GM18502 (cell line): ENCODE measurements around the gene ZNF532.
"Not testable (repeated sequence)": the region's sequence is repeated elsewhere in the genome, so short reads cannot be mapped to it uniquely, and the experiment has no call there.

Experiments used
- ATAC-seq: cut with Tn5 transposase; IDR thresholded peaks from one replicate; pipeline ENCODE4 v1.9.1; 2021; ENCODE audit warnings: mild to moderate bottlenecking; ENCODE audit not compliant: unreplicated experiment, poor library complexity

ZNF532 gene

DNA sequence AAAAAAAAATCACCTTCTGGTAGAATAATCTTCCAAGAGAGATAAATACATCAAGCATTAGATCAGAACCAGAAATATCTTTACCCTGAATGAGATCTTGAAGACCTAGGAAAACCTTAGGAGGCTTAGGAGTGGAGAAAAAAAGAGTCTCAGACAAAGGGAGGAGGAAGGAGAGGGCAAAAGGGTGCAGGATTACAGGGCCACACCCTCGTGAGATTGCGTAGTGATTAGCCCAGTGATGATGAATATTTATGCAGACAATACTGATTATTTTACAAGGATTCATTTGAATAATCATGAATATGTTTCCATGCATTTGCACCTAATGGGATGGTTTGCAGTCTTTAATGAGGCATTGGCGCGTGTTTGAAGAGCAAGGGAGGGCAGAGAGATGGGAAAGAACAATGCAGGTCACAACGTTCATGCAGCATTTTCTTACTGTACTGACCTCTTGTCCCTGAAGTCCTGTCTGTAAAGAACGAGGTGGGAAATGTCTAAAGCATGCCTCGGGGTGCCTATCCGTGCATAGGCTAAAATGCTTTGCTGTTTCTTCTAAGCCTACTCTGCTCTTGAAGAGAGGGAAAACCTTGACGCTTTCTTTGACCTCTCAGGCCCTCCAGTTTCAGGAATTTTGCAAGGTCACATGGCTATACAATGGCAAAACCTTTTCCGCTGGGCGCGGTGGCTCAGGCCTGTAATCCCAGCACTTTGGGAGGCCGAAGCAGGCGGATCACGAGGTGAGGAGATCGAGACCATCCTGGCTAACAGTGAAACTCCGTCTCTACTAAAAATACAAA is 18.6 kb upstream of the ZNF532 start:
- ATAC-seq: no peak

- no peak for ATAC-seq
Measured at GRCh38 chr18:58847383-58848071, 17.1 kb upstream of the ZNF532 start.

DNA sequence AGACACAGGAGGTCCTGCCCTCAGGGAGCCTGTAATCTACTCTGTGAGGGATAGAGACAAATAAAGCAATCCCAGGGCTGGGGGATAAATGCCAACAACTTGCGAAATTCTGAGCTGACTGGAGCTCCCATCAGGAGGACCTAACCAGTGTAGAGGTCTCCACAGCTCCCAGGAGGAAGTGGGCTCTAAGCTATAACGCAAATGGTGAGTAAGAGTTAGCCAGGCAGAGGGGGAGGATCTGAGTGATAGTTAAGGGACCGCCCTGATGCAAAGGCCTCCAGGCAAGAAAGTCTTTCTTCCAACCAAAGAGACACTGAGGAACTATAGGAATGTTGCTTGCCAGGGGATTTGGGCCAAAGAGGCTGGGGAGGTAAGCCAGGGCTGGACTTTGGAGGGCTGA is 16.0 kb upstream of the ZNF532 start:
- ATAC-seq: no peak

DNA sequence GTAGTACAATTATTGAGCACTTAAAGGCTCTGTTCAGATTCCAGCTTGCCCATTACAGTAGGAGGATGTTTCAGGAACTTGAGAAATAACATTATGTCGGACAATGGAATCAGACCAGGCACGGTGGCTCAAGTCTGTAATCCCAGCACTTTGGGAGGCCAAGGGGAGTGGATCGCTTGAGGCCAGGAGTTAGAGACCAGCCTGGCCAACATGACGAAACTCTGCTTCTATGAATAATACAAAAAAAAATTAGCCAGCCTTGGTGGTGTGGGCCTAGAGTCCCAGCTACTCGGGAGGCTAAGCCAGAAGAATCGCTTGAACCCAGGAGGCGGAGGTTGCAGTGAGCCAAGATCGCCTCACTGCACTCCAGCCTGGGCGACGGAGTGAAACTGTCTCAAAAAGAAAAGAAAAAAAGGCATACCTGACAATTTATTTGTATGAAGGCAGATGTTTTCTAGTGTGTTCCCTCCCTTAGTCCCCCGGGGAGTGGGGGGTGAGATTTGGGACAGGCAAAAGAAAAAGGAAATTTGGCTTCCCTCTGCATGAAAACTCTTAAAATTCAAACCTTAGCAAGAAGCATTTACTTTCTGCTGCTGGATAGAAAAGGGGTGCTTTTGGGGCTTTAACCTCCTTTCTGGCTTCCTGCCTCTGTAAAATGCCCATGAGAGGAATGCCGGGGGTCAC is 13.7 kb upstream of the ZNF532 start:
- no peak for ATAC-seq

- no peak for ATAC-seq
Measured at GRCh38 chr18:58851856-58852255, 12.8 kb upstream of the ZNF532 start.

DNA sequence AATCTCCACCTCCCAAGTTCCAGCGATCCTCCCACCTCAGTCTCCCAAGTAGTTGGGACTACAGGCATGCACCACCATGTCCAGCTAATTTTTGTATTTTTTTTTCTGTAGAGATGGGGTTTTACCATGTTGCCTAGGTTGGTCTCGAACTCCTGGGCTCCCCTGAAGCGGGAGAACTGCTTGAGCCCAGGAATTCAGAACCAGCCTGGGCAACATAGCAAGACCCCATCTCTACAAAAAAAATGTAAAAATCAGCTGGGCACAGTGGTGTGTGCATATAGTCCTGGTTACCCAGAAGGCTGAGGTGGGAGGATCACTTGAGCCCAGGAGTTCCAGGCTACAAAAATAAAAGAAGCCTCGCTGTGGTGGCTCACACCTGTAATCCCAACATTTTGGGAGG is 12.0 kb upstream of the ZNF532 start:
- no peak for ATAC-seq

DNA sequence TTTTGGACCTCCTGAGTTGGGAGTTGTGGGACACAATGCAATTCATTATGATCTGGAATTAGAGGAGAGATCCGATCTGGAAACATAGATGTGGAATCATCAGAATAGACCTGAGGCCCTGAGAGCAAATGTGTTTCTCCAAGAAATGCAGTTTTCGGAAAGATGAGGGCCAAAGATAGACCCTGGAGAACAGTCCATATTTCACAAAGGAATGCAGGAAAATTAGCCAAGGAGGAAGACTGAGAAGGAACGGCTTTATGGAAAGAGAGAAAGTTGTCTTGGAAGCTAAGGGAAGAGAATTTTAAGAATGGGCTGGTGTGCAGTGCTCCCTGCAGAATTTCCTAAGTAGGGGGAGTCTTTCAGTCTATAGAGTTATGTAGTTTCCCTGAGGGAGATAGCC is 11.1 kb upstream of the ZNF532 start:
- no peak for ATAC-seq

GRCh38 chr18:58855521-58855920 is 9.2 kb upstream of the ZNF532 start:
- not testable (repeated sequence) for ATAC-seq

DNA sequence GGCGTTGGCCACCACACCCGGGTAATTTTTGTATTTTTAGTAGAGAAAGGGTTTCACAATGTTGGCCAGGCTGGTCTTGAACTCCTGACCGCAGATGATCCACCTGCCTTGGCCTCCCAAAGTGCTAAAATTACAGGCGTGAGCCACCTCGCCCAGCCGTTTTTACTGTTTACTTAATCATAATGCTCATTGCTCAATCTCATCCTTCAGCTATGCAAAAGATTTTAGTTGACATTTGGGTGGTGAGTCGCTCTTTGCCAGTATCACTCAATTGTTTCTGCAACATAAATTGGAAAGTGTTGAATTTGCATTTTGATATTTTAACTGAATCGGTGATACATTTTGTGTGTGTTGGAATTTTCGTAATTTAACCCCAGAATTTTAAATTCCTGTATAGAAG is 7.8 kb upstream of the ZNF532 start:
- ATAC-seq: no peak

DNA sequence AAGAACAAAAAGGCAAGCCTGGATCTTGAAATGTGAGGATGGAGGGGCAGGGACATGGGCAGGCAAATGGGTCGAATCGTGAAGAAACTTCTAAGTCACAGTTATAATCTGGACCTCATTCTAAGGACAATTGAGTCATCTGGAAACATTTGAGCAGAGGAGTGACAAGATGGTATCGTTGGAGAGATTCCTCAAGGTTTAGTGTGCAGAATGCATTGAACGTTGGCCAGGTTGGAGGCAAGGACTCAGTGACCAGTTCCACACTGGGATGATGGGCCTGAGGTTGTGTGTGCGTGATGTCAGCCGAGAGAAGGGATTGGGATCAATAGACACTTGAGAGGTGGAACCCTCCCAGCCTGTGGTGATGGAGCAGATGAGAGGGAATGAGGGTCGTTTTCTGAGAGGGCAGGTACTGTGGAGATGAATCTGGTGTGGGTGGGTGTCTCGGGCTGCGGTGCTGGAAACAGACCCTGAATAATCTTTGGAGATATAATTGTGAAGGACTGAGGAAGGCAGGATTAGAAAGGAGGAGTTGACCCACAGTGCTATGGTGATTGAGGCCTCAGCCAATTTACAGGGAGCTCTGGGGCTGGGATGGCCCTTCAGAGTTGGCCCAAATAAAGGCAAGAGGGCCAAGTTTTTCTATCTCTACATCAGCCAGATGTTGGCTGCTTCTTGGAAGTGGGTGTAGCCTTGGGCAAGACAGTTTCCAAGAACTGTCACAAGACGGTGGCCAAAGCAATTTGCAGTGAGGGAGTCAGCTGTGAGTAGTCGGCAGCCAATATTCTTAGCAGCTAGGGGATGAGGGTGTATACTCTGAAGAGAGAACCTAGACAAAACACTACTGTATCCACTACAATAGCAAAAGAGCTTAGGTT is 5.8 kb upstream of the ZNF532 start:
- ATAC-seq: no peak

DNA sequence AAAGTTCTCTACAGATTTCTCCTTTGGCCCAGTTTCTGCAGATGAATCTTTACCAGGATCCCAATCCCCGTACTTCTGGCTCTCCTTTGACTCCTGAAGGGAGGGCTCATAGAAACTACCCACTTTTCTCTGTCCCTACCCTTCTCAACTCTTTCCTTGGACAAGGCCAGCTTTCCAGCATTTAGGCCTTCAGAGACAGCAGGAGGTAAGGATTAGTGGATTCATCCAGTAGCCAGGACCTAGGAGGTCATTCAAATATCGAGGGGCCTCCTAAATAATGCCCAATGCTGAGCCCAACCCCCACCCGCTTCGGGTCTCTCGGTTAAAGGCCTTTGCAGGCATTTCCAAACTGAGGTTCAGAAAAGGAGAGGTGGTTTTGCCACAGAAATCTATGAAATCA is 4.8 kb upstream of the ZNF532 start:
- no peak for ATAC-seq

DNA sequence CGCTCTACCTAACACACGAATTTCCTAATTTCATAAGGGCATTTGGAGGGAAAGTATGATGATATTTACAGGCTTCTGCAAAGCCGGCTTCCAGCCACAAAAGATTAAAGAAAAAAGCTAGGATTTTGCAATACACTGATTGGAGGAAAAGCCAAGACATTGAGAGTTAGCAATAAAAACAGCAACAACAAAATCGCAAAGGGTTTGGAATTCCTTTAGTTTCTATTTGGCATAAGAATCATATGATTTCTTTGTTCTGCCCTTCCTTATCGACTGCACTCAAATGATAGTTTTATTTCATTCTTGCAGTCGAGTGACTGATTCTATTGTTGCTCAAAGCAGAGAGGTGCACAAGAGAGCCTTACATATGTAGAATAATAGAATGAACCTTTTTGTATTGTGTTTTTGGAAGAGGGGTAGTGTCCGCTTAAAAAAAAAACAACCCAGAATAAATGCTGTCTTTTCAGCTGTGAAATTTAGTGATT is 3.9 kb upstream of the ZNF532 start:
- ATAC-seq: no peak

DNA sequence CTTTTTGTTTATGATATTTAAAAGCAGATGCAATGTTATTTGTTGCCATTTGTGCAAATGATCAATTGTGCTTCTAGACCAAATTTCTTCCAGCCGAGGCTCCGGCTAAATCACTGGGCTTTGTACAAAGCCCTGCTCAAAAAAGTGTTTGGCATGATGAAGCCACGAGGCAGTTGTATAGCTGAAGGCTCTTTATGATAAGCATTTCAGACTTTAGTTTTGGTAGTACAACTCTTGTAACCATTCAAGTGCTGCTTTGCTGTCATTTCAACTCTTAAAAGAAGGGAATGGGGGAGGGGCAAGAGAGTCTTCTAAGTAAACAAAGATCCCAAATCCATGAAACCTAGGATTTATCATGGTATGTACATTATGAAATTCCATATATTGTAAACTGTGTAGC is 3.3 kb upstream of the ZNF532 start:
- ATAC-seq: no peak

DNA sequence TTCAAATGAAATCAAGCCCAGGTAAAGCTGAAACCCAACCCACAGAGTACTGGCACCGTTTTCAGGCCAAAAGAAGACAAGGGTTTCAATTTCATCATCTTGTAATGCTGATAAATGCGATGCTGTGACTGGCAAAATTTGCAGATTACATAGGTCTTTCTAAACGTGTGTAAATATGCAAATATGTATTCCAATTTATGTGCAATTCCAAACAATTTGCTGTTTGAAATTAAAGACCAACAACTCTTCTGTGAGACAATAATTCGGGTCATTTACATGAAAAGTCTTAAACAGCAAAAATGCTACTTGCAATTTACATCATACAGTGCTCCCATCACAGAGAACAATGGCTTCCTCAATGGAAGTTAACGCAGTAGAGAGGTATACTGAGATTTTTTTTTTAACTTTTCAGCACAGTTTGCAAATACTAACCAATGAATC is 2.8 kb upstream of the ZNF532 start:
- ATAC-seq: no peak

- ATAC-seq: no peak
Measured at GRCh38 chr18:58862356-58862755, 2.3 kb upstream of the ZNF532 start.

GRCh38 chr18:58862851-58863538 is 1.7 kb upstream of the ZNF532 start:
- no peak for ATAC-seq

DNA sequence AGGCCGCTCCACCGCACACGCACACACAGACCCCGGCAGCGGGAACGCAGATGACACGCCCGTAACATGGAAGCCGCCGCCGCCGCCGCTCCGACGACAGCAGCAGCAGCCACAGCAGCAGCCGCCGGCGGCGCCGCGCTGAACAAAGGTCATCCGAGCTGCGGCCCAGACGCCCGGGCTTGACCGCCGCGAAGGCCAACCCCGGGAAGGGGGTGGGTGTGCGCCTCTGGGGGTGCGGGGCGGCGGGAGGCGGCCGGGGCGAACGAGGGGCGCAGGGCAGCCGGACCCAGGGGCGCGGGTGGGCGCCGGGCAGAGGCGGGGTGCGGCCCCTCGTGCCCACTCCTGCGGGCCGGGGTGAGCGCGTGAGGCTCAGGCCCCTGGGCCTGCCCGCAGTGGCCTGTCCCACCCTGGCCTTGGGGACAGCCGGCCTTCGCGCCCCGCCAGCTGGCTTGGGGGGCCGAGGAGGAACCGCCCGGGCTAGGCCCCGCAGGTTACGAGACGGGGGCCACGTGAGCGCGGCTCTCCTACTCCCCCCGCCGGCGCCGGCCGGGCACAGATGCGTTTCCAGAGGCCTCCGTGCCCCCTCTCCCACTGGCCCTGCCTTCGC is 1.0 kb upstream of the ZNF532 start:
- ATAC-seq: no peak

DNA sequence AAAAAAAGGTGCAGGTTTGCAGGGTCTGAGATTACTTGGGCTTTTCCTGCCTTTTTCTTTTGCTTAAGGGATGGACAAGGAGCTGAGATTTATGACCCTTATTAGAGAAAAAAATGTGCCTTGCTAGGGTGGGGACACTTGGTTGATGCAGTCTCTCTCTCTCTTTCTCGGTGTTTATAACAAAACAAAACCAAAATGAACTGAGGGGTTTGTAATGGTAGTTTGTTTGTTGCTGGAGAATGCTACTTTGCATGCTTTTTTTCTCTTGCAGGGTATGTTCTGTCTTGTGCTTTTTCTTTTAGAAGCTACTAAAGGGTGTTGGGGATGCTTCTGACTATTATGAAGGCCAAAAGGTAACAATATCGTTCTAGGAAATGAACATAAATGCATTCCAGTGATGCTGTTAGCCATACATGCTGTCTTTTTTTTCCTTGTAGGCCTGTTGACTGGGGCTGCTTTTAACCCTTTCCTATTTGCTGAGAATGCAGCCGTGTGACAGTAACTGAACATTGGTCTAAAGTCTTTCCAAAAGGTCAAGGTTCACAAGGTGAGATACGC is 435 bp downstream of the ZNF532 start:
- ATAC-seq: no peak

GRCh38 chr18:58865701-58866065 is 1.0 kb downstream of the ZNF532 start:
- ATAC-seq: no peak
